DOHH2 (cell line): ENCODE results near the gene ALDH3A2.
A peak's percentile ranks its signal among the peaks of the same experiment; 100 is the strongest.

Source experiments
- H3F3A ChIP-seq: fragments of 200-600 bp; sonication (generic), shearing (Covaris generic); 2 replicates; pipeline ENCODE4 v1.6.0; 2016; ENCODE audit warnings: antibody characterized with exemption, mild to moderate bottlenecking; ENCODE audit not compliant: control insufficient read depth, insufficient read depth
- H3K27ac ChIP-seq: fragments of 200-600 bp; sonication (generic); 2 replicates; pipeline ENCODE4 v1.5.1; 2014; ENCODE audit warnings: low read depth, mild to moderate bottlenecking, low read length, moderate library complexity
- H3K27me3 ChIP-seq: fragments of 200-600 bp; sonication (generic); 2 replicates; pipeline ENCODE4 v1.6.1; 2014; ENCODE audit warnings: mild to moderate bottlenecking, low read length, mixed read lengths; ENCODE audit not compliant: control insufficient read depth
- H3K36me3 ChIP-seq: fragments of 200-600 bp; sonication (generic); 2 replicates; pipeline ENCODE4 v1.6.1; 2014; ENCODE audit warnings: mild to moderate bottlenecking, low read length, moderate library complexity, mixed read lengths; ENCODE audit not compliant: control insufficient read depth
- H3K4me1 ChIP-seq: fragments of 200-600 bp; sonication (generic); 2 replicates; pipeline ENCODE4 v1.6.1; 2014; ENCODE audit warnings: mild to moderate bottlenecking, low read length, mixed read lengths; ENCODE audit not compliant: control insufficient read depth
- H3K4me2 ChIP-seq: fragments of 200-600 bp; sonication (generic); 2 replicates; pipeline ENCODE4 v1.6.0; 2014; ENCODE audit warnings: mild to moderate bottlenecking, low read length, moderate library complexity
- H3K4me3 ChIP-seq: fragments of 200-600 bp; sonication (generic); 2 replicates; pipeline ENCODE4 v1.5.1; 2014; ENCODE audit warnings: mild to moderate bottlenecking, low read length, mixed read lengths
- H3K79me2 ChIP-seq: fragments of 200-600 bp; sonication (generic); 2 replicates; pipeline ENCODE4 v1.6.1; 2014; ENCODE audit warnings: mild to moderate bottlenecking, low read length, mixed read lengths; ENCODE audit not compliant: control insufficient read depth
- H3K9me2 ChIP-seq: fragments of 200-600 bp; sonication (generic); replicated peaks from 2 replicates; pipeline ENCODE4 v1.6.1; 2014; ENCODE audit warnings: mild to moderate bottlenecking, low read length, mixed read lengths; ENCODE audit not compliant: control insufficient read depth
- H3K9me3 ChIP-seq: fragments of 200-600 bp; sonication (generic); 2 replicates; pipeline ENCODE4 v1.6.1; 2014; ENCODE audit warnings: antibody characterized with exemption, low read length, mixed read lengths; ENCODE audit not compliant: control insufficient read depth, insufficient read depth
- H4K20me1 ChIP-seq: fragments of 200-600 bp; sonication (generic); 2 replicates; pipeline ENCODE4 v1.6.0; 2014; ENCODE audit warnings: low read depth, mild to moderate bottlenecking, antibody characterized with exemption, low read length, moderate library complexity; ENCODE audit not compliant: control insufficient read depth, insufficient read depth
- EZH2phosphoT487 ChIP-seq: fragments of 200-600 bp; sonication (generic); IDR thresholded peaks from 2 replicates; pipeline ENCODE4 v1.6.1; 2017; ENCODE audit warnings: borderline replicate concordance, mild to moderate bottlenecking, antibody characterized with exemption, low read length, moderate library complexity, mixed read lengths
- TF ChIP-seq, protein P1 (sequence below): fragments of 200-600 bp; sonication (generic); IDR thresholded peaks from one replicate; pipeline ENCODE4 v1.5.1; 2014; ENCODE audit warnings: antibody characterized with exemption, mild to moderate bottlenecking, low read depth, low read length; ENCODE audit not compliant: poor library complexity, severe bottlenecking

Gene ALDH3A2

DNA sequence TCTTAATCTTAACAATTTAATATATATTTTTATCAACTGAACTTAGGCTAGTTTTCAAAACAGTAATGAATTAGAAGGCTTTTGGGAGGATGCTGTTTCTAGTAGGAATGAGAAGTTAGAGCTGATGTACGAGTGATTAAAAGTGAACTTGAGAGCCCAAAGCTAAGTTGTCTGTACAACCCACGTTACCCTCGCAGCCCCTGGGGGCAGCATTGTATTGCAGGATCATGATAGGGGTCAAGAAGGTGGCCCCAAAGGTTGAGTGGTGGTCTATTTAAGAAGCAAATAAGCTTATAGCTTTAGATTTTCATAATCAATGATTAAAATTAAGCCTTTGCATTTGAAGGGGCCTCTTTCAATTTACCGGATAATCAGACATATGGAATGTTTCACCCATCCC, 33.7 kb upstream of the ALDH3A2 start:
- H3K4me2 ChIP-seq: no peak overlapping the region
- no peaks in the 10 kb centered on the region for H3K27me3 ChIP-seq
- no peaks in the 10 kb centered on the region for H3K4me1 ChIP-seq
- no peaks in the 10 kb centered on the region for H3K79me2 ChIP-seq
- no peaks in the 10 kb centered on the region for H3K36me3 ChIP-seq
- H3K9me3 ChIP-seq: 0 out of 2 replicates have a peak, but pooled peaks cover 11% of the 10 kb centered on the region
- H3K4me3 ChIP-seq: no peak overlapping the region
- no peaks in the 10 kb centered on the region for H3F3A ChIP-seq
- no peak for TF ChIP-seq EZH2phosphoT487
- TF ChIP-seq, protein P1, sequence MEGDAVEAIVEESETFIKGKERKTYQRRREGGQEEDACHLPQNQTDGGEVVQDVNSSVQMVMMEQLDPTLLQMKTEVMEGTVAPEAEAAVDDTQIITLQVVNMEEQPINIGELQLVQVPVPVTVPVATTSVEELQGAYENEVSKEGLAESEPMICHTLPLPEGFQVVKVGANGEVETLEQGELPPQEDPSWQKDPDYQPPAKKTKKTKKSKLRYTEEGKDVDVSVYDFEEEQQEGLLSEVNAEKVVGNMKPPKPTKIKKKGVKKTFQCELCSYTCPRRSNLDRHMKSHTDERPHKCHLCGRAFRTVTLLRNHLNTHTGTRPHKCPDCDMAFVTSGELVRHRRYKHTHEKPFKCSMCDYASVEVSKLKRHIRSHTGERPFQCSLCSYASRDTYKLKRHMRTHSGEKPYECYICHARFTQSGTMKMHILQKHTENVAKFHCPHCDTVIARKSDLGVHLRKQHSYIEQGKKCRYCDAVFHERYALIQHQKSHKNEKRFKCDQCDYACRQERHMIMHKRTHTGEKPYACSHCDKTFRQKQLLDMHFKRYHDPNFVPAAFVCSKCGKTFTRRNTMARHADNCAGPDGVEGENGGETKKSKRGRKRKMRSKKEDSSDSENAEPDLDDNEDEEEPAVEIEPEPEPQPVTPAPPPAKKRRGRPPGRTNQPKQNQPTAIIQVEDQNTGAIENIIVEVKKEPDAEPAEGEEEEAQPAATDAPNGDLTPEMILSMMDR: peak; percentile 16
- H4K20me1 ChIP-seq: no peaks in the 10 kb centered on the region
- no peaks in the 10 kb centered on the region for H3K9me2 ChIP-seq
- no peak overlapping the region for H3K27ac ChIP-seq

DNA sequence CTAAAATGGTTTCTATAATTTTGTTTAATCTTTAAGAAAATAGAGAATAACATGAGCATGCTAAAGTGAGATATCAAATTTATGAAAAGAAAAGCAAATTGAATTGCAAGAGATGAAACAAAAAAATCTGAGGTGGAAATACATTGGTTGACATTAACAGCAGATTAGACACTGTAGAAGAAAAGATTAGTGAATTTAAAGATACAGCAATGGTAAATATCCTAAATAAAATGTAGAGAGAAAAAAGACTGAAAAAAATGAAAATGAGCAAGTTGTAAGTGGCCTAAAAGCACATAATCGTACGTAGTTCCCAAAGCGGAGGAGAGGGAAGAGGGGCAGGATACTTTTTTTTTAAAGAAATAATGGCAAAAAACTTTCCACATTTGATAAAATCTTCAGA, 30.5 kb upstream of the ALDH3A2 start:
- H3K4me2 ChIP-seq: no peak overlapping the region
- TF ChIP-seq EZH2phosphoT487: no peak
- TF ChIP-seq, protein P1: no peak
- no peaks in the 10 kb centered on the region for H3K79me2 ChIP-seq
- H3K4me1 ChIP-seq: no peaks in the 10 kb centered on the region
- no peaks in the 10 kb centered on the region for H4K20me1 ChIP-seq
- no peaks in the 10 kb centered on the region for H3K36me3 ChIP-seq
- H3K9me3 ChIP-seq: 0 out of 2 replicates have a peak, but pooled peaks cover 11% of the 10 kb centered on the region
- H3K4me3 ChIP-seq: no peak overlapping the region
- no peaks in the 10 kb centered on the region; the same call in 1 of the 2 replicates for H3K27me3 ChIP-seq
- H3K27ac ChIP-seq: no peak overlapping the region
- H3F3A ChIP-seq: no peaks in the 10 kb centered on the region
- no peaks in the 10 kb centered on the region for H3K9me2 ChIP-seq

DNA sequence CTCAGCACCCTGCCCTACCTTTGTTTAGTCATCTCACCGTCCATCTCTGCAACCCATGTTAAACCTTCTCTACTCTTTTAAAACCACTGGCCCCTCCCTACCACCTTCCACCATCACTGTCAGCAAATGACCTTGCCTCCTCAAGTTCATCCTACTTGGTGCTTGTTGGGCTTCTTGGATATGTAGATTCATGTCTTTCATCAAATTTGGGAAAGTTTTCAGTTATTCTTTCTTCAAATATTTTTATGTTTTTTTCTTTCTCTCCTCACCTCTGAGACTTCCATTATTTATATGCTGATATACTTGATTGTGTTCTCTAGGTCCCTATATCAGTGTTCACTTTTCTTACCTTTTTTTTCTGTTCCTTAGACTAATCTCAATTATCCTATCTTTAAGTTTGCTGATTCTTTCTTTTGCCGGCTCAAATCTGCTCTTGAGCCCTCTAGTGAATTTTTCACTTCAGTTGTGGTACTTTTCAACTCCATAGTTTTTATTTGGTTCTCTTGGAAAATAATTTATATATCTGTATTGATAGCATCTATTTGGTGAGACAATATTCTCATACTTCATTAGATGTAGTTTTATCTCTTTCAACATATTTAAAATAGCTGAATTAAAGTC, 28.7 kb upstream of the ALDH3A2 start:
- no peaks in the 10 kb centered on the region for H3K9me2 ChIP-seq
- 0 out of 2 replicates have a peak, but pooled peaks cover 11% of the 10 kb centered on the region for H3K9me3 ChIP-seq
- H3F3A ChIP-seq: no peaks in the 10 kb centered on the region
- H3K4me2 ChIP-seq: no peak overlapping the region
- no peak overlapping the region for H3K4me3 ChIP-seq
- no peaks in the 10 kb centered on the region; the same call in 1 of the 2 replicates for H3K27me3 ChIP-seq
- no peak overlapping the region for H3K27ac ChIP-seq
- H4K20me1 ChIP-seq: no peaks in the 10 kb centered on the region
- H3K36me3 ChIP-seq: no peaks in the 10 kb centered on the region
- TF ChIP-seq, protein P1: no peak
- TF ChIP-seq EZH2phosphoT487: no peak
- no peaks in the 10 kb centered on the region for H3K4me1 ChIP-seq
- no peaks in the 10 kb centered on the region for H3K79me2 ChIP-seq
